Keratinocyte (primary cell): Measurements from ENCODE around the gene FGD4.

ENCODE experiments used
- CTCF ChIP-seq, 3 experiments: IDR thresholded peaks in 1 of 3; conservative IDR thresholded peaks in 1 of 3; optimal IDR thresholded peaks in 1 of 3; 2 replicates in 2 of 3; 3 replicates in 1 of 3; pipeline versions ENCODE3 to v1.5.1; 2011; ENCODE audit warnings: low read length in 3 of 3, mild to moderate bottlenecking in 3 of 3, moderate library complexity in 2 of 3, control low read depth in 1 of 3, inconsistent platforms in 1 of 3; ENCODE audit not compliant: insufficient read depth in 2 of 3; ENCODE audit errors: extremely low read depth in 1 of 3
- EZH2 ChIP-seq: IDR thresholded peaks from one replicate; pipeline ENCODE4 v1.6.1; 2012; ENCODE audit warnings: inconsistent platforms, mild to moderate bottlenecking, low read length, moderate library complexity

- no peak for TF ChIP-seq CTCF (optimal IDR thresholded peaks at IDR 0.05 in 1 of 3, IDR thresholded peaks at IDR 0.05 in 1 of 3, conservative IDR thresholded peaks at IDR 0.05 in 1 of 3; ENCODE audit: extremely low read depth in 1 of 3, insufficient read depth in 2 of 3, low read length in 3 of 3)
- TF ChIP-seq EZH2: no peak
Observed at GRCh38 chr12:32482226-32482625, 82.9 kb downstream of the FGD4 start.
